SK-N-SH treated with all-trans-retinoic acid at 6 μM for 48 hours (cell line): ENCODE data around the gene ZNF506.

Experiments used
- ATAC-seq: fragments of 200-7000 bp; cut with Tn5 transposase; 3 replicates; pipeline ENCODE4 v1.9.1; 2020; ENCODE audit warnings: mild to moderate bottlenecking, moderate library complexity
- ARNTL ChIP-seq: fragments of 450-650 bp; formaldehyde crosslinking; IDR thresholded peaks from 2 replicates; pipeline ENCODE4 v1.5.0; 2020; ENCODE audit warnings: low read depth, mild to moderate bottlenecking, moderate library complexity, borderline replicate concordance
- CSDC2 ChIP-seq: fragments of 250-450 bp; sonication (Bioruptor Pico); IDR thresholded peaks from 2 replicates; pipeline ENCODE4 v1.5.0; 2020; ENCODE audit warnings: mild to moderate bottlenecking, moderate library complexity
- ESRRG ChIP-seq: fragments of 250-450 bp; sonication (Bioruptor Pico); IDR thresholded peaks from 2 replicates; pipeline ENCODE4 v1.6.1; 2021; ENCODE audit warnings: mild to moderate bottlenecking
- GLIS3 ChIP-seq: fragments of 250-450 bp; sonication (Bioruptor Pico); IDR thresholded peaks from 2 replicates; pipeline ENCODE4 v1.5.0; 2020; ENCODE audit warnings: mild to moderate bottlenecking, moderate library complexity
- ISL1 ChIP-seq: fragments of 250-450 bp; sonication (Bioruptor Pico); IDR thresholded peaks from 2 replicates; pipeline ENCODE4 v2.1.2; 2022; ENCODE audit warnings: mild to moderate bottlenecking, moderate library complexity
- OSR1 ChIP-seq: fragments of 250-450 bp; sonication (Bioruptor Pico); IDR thresholded peaks from 2 replicates; pipeline ENCODE4 v1.8.0; 2022; ENCODE audit warnings: moderate library complexity, mild to moderate bottlenecking, inconsistent platforms
- PPARA ChIP-seq: fragments of 250-450 bp; sonication (Bioruptor Pico); IDR thresholded peaks from 2 replicates; pipeline ENCODE4 v1.5.0; 2020; ENCODE audit warnings: mild to moderate bottlenecking, borderline replicate concordance
- TCF4 ChIP-seq: fragments of 250-450 bp; sonication (Bioruptor Pico); IDR thresholded peaks from 2 replicates; pipeline ENCODE4 v1.8.0; 2021; ENCODE audit warnings: mild to moderate bottlenecking, moderate library complexity, borderline replicate concordance
- TOX ChIP-seq: fragments of 250-450 bp; sonication (Bioruptor Pico); IDR thresholded peaks from 2 replicates; pipeline ENCODE4 v1.8.0; 2021; ENCODE audit warnings: mild to moderate bottlenecking, moderate library complexity, borderline replicate concordance
- ZC3H10 ChIP-seq: fragments of 250-450 bp; sonication (Bioruptor Pico); IDR thresholded peaks from 2 replicates; pipeline ENCODE4 v1.5.1; 2021; ENCODE audit warnings: mild to moderate bottlenecking, moderate library complexity
- ZFP3 ChIP-seq: fragments of 250-450 bp; sonication (Bioruptor Pico); IDR thresholded peaks from 2 replicates; pipeline ENCODE4 v1.5.0; 2020; ENCODE audit warnings: mild to moderate bottlenecking, moderate library complexity
- ZFP30 ChIP-seq: fragments of 450-650 bp; formaldehyde crosslinking; IDR thresholded peaks from 2 replicates; pipeline ENCODE4 v1.5.0; 2022; ENCODE audit warnings: mild to moderate bottlenecking, moderate library complexity
- ZNF565 ChIP-seq: fragments of 450-650 bp; formaldehyde crosslinking; conservative IDR thresholded peaks from 2 replicates; pipeline ENCODE4 v1.5.0; 2020; ENCODE audit warnings: low read depth, mild to moderate bottlenecking, moderate library complexity
- ZNF70 ChIP-seq: fragments of 450-650 bp; formaldehyde crosslinking; IDR thresholded peaks from 2 replicates; pipeline ENCODE4 v1.5.0; 2020; ENCODE audit warnings: mild to moderate bottlenecking, moderate library complexity
- ZNF8 ChIP-seq: fragments of 450-650 bp; formaldehyde crosslinking; IDR thresholded peaks from 2 replicates; pipeline ENCODE4 v1.5.0; 2020; ENCODE audit warnings: mild to moderate bottlenecking, moderate library complexity
- TF ChIP-seq, protein P1 (sequence below): fragments of 250-450 bp; sonication (Bioruptor Pico); IDR thresholded peaks from 2 replicates; pipeline ENCODE4 v1.5.0; 2020; ENCODE audit warnings: mild to moderate bottlenecking, moderate library complexity
- TF ChIP-seq, protein P2 (sequence below): fragments of 250-450 bp; sonication (Bioruptor Pico); IDR thresholded peaks from 2 replicates; pipeline ENCODE4 v1.5.1; 2020; ENCODE audit warnings: low read depth, mild to moderate bottlenecking, moderate library complexity
- TF ChIP-seq, protein P3 (sequence below): fragments of 250-450 bp; sonication (Bioruptor Pico); IDR thresholded peaks from 2 replicates; pipeline ENCODE4 v1.8.0; 2020; ENCODE audit warnings: mild to moderate bottlenecking, moderate library complexity, borderline replicate concordance
- TF ChIP-seq, protein P4 (sequence below): fragments of 250-450 bp; sonication (Bioruptor Pico); IDR thresholded peaks from 2 replicates; pipeline ENCODE4 v1.8.0; 2021; ENCODE audit warnings: low read depth, mild to moderate bottlenecking, moderate library complexity, borderline replicate concordance
- TF ChIP-seq, protein P5 (sequence below): fragments of 250-450 bp; sonication (Bioruptor Pico); IDR thresholded peaks from 2 replicates; pipeline ENCODE4 v1.5.1; 2021; ENCODE audit warnings: mild to moderate bottlenecking, moderate library complexity

ZNF506 gene

DNA sequence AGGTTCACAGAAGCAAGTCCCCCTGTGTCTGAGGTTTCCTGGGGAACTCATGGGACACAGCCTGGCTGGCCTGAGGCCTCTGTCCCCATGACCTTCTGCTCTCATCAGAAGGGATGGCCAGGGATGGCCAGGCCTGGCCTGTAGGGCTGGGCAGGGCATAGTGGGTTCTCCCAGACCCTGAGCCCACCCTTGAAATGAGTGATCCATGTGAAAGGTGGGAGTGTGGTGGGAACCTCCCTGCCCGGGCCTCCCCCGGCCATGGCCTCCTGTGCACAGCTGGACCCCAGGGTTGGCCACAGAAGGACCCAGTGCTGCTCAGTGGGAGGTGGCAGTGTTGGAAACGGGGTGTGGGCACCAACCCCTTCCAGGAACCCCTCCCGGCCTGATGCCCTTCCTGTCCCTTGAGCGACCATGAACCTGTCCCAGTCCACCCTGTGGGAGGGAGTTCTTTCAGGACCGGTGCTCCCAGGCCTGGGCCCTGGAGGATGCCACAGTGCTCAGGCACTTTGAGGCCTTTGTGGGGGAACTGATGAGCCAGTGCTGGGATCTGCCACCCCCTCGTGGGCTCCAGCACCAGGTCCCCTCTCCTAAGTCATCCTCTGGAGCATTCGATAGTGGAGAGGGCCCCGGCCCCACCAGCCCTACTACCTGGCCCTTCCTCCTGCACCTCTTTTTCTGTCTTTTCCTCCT, 73.2 kb downstream of the ZNF506 start:
- no peak for ATAC-seq

DNA sequence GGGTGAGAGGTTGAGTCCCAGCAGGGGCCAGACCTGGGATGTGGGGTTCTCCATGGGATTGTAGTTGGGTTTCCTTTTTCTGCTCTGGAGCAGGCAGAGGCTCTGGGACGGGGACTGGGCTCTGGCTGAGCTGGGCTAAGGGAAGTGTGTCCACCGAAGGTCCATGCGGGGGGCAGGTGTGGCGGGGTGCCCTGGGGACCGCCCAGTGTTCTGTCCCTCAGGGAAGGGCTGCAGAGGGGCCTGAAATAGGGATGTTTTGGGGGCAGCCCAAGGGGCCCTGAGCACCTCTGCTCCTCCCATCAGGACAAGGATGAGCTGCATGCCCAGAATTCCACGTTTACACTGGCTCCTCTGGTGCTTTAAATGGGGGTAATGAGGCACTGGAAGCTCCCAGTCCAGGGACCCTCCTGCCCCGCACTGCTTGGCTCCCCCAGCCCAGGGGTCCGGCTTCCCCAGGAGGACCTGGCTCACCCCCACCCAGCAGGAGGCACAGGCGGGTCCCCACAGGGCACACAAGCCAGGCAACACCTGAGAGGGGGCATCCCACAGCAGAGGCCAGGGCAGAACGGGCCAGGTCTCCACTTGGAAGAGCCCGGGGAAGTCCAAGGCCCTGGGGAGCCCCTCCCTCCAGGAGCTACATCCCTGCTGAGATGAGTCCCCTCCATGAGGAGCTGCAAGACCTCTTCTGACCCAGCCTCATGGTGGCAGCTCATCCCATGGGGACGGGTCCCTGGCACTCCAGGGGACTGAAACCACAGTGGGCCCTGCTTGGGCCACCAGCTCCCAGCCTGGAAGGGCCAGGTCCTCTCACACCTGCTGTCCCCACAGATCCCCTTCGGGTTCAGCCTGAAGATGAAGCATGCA, 74.0 kb downstream of the ZNF506 start:
- no peak for TF ChIP-seq ZC3H10 (CRISPR knock-in tag)
- TF ChIP-seq PPARA (CRISPR knock-in tag) = no peak
- TF ChIP-seq CSDC2 (CRISPR knock-in tag) = no peak
- TF ChIP-seq ZNF70 (CRISPR knock-in tag) = no peak
- TF ChIP-seq, protein P1, sequence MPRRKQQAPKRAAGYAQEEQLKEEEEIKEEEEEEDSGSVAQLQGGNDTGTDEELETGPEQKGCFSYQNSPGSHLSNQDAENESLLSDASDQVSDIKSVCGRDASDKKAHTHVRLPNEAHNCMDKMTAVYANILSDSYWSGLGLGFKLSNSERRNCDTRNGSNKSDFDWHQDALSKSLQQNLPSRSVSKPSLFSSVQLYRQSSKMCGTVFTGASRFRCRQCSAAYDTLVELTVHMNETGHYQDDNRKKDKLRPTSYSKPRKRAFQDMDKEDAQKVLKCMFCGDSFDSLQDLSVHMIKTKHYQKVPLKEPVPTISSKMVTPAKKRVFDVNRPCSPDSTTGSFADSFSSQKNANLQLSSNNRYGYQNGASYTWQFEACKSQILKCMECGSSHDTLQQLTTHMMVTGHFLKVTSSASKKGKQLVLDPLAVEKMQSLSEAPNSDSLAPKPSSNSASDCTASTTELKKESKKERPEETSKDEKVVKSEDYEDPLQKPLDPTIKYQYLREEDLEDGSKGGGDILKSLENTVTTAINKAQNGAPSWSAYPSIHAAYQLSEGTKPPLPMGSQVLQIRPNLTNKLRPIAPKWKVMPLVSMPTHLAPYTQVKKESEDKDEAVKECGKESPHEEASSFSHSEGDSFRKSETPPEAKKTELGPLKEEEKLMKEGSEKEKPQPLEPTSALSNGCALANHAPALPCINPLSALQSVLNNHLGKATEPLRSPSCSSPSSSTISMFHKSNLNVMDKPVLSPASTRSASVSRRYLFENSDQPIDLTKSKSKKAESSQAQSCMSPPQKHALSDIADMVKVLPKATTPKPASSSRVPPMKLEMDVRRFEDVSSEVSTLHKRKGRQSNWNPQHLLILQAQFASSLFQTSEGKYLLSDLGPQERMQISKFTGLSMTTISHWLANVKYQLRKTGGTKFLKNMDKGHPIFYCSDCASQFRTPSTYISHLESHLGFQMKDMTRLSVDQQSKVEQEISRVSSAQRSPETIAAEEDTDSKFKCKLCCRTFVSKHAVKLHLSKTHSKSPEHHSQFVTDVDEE (CRISPR knock-in tag) = no peak
- TF ChIP-seq GLIS3 (CRISPR knock-in tag) = no peak
- no peak for TF ChIP-seq ZFP30
- TF ChIP-seq, protein P2, sequence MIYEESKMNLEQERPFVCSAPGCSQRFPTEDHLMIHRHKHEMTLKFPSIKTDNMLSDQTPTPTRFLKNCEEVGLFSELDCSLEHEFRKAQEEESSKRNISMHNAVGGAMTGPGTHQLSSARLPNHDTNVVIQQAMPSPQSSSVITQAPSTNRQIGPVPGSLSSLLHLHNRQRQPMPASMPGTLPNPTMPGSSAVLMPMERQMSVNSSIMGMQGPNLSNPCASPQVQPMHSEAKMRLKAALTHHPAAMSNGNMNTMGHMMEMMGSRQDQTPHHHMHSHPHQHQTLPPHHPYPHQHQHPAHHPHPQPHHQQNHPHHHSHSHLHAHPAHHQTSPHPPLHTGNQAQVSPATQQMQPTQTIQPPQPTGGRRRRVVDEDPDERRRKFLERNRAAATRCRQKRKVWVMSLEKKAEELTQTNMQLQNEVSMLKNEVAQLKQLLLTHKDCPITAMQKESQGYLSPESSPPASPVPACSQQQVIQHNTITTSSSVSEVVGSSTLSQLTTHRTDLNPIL (CRISPR knock-in tag) = no peak
- no peak for TF ChIP-seq ZNF8 (CRISPR knock-in tag)
- TF ChIP-seq ISL1 (CRISPR knock-in tag) = no peak
- TF ChIP-seq TOX (CRISPR knock-in tag) = no peak
- TF ChIP-seq, protein P3, sequence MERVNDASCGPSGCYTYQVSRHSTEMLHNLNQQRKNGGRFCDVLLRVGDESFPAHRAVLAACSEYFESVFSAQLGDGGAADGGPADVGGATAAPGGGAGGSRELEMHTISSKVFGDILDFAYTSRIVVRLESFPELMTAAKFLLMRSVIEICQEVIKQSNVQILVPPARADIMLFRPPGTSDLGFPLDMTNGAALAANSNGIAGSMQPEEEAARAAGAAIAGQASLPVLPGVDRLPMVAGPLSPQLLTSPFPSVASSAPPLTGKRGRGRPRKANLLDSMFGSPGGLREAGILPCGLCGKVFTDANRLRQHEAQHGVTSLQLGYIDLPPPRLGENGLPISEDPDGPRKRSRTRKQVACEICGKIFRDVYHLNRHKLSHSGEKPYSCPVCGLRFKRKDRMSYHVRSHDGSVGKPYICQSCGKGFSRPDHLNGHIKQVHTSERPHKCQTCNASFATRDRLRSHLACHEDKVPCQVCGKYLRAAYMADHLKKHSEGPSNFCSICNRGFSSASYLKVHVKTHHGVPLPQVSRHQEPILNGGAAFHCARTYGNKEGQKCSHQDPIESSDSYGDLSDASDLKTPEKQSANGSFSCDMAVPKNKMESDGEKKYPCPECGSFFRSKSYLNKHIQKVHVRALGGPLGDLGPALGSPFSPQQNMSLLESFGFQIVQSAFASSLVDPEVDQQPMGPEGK (CRISPR knock-in tag) = no peak
- TF ChIP-seq ZNF565 (CRISPR knock-in tag) = no peak
- no peak for TF ChIP-seq ESRRG
- TF ChIP-seq ARNTL (CRISPR knock-in tag) = no peak
- no peak for TF ChIP-seq OSR1
- TF ChIP-seq ZFP3 (CRISPR knock-in tag) = no peak
- TF ChIP-seq TCF4 (CRISPR knock-in tag) = no peak
- TF ChIP-seq, protein P4, sequence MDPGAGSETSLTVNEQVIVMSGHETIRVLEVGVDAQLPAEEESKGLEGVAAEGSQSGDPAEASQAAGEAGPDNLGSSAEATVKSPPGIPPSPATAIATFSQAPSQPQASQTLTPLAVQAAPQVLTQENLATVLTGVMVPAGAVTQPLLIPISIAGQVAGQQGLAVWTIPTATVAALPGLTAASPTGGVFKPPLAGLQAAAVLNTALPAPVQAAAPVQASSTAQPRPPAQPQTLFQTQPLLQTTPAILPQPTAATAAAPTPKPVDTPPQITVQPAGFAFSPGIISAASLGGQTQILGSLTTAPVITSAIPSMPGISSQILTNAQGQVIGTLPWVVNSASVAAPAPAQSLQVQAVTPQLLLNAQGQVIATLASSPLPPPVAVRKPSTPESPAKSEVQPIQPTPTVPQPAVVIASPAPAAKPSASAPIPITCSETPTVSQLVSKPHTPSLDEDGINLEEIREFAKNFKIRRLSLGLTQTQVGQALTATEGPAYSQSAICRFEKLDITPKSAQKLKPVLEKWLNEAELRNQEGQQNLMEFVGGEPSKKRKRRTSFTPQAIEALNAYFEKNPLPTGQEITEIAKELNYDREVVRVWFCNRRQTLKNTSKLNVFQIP (CRISPR knock-in tag) = no peak
- TF ChIP-seq, protein P5, sequence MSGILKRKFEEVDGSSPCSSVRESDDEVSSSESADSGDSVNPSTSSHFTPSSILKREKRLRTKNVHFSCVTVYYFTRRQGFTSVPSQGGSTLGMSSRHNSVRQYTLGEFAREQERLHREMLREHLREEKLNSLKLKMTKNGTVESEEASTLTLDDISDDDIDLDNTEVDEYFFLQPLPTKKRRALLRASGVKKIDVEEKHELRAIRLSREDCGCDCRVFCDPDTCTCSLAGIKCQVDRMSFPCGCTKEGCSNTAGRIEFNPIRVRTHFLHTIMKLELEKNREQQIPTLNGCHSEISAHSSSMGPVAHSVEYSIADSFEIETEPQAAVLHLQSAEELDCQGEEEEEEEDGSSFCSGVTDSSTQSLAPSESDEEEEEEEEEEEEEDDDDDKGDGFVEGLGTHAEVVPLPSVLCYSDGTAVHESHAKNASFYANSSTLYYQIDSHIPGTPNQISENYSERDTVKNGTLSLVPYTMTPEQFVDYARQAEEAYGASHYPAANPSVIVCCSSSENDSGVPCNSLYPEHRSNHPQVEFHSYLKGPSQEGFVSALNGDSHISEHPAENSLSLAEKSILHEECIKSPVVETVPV (CRISPR knock-in tag) = no peak
- TF ChIP-seq, all 23 proteins: peak for 0
- no peak for ATAC-seq

More for the DNA sequence above, 73.2 kb downstream of the ZNF506 start:
- no peak for TF ChIP-seq ZNF8 (CRISPR knock-in tag)
- no peak for TF ChIP-seq ISL1 (CRISPR knock-in tag)
- TF ChIP-seq CSDC2 (CRISPR knock-in tag) = no peak
- no peak for TF ChIP-seq TOX (CRISPR knock-in tag)
- TF ChIP-seq, protein P5 (CRISPR knock-in tag) = no peak
- no peak for TF ChIP-seq ESRRG
